DOHH2 (cell line): ENCODE data around the gene MAP4K4.

Experiments used
- EZH2phosphoT487 ChIP-seq: fragments of 200-600 bp; sonication (generic); IDR thresholded peaks from 2 replicates; pipeline ENCODE4 v1.6.1; 2017; ENCODE audit warnings: borderline replicate concordance, mild to moderate bottlenecking, antibody characterized with exemption, low read length, moderate library complexity, mixed read lengths
- TF ChIP-seq, protein P1 (sequence below): fragments of 200-600 bp; sonication (generic); IDR thresholded peaks from one replicate; pipeline ENCODE4 v1.5.1; 2014; ENCODE audit warnings: antibody characterized with exemption, mild to moderate bottlenecking, low read depth, low read length; ENCODE audit not compliant: poor library complexity, severe bottlenecking

DNA sequence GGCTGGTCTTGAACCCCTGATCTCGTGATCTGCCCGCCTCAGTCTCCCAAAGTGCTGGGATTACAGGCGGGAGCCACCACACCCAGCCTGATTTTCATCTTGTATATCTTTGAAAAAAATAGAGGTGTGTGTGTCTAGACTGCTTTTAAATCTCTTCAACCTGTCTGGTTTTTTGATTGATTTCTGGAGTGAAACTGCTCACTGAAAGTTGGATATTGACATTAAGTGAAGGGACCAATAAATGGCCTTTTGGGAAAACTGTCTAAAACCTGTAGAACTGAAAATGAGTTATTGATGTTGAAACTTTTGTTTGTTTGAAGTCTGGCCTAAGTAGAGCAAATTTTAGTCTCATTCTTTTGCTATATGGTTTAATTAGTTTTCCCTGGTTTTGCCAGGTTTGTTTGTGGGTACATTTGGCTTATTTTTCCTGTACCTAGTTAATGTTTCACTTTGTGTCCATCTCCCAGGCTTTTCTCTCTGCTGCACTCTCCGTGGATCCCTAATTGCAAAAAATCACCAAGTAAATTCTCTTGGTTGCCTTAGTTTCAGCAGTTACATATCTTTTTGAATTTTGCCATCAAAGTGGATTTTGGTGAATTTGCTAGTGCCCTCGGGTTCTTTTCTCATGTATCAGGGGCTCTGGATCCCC is 144.3 kb downstream of the MAP4K4 start:
- TF ChIP-seq, protein P1, sequence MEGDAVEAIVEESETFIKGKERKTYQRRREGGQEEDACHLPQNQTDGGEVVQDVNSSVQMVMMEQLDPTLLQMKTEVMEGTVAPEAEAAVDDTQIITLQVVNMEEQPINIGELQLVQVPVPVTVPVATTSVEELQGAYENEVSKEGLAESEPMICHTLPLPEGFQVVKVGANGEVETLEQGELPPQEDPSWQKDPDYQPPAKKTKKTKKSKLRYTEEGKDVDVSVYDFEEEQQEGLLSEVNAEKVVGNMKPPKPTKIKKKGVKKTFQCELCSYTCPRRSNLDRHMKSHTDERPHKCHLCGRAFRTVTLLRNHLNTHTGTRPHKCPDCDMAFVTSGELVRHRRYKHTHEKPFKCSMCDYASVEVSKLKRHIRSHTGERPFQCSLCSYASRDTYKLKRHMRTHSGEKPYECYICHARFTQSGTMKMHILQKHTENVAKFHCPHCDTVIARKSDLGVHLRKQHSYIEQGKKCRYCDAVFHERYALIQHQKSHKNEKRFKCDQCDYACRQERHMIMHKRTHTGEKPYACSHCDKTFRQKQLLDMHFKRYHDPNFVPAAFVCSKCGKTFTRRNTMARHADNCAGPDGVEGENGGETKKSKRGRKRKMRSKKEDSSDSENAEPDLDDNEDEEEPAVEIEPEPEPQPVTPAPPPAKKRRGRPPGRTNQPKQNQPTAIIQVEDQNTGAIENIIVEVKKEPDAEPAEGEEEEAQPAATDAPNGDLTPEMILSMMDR: no peak
- TF ChIP-seq EZH2phosphoT487: no peak
